GM19239 (cell line): Measurements from ENCODE around the gene CCDC91.
A peak's percentile ranks its signal among the peaks of the same experiment; 100 is the strongest.
"Not testable (repeated sequence)": the region's sequence is repeated elsewhere in the genome, so short reads cannot be mapped to it uniquely, and the experiment has no call there.

ENCODE experiments used
- DNase-seq: peaks from one replicate; pipeline ENCODE4 v3.0.0; 2011; ENCODE audit warnings: low spot score; ENCODE audit not compliant: insufficient read length
- FAIRE-seq: peaks from 2 replicates; lab custom pipeline; 2011; peaks lifted over from hg19 to GRCh38; lab: Jason Lieb, UNC

The CCDC91 gene

GRCh38 chr12:28425526-28425925, 235.3 kb downstream of the CCDC91 start:
- DNase-seq (no peak), FAIRE-seq (peak; percentile 57)

GRCh38 chr12:28427046-28427445, 236.8 kb downstream of the CCDC91 start:
- no peak for DNase-seq
- no peak for FAIRE-seq

GRCh38 chr12:28440081-28440608, 249.9 kb downstream of the CCDC91 start:
- no peak for FAIRE-seq

GRCh38 chr12:28442101-28442500, 251.8 kb downstream of the CCDC91 start:
- no peak for DNase-seq
- no peak for FAIRE-seq

More at GRCh38 chr12:28440081-28440608, 249.9 kb downstream of the CCDC91 start:
- no peak for DNase-seq

- FAIRE-seq, result no peak
- DNase-seq, result no peak
Observed at GRCh38 chr12:28443337-28443736, 253.1 kb downstream of the CCDC91 start.

- no peak for DNase-seq
- FAIRE-seq, result no peak
Observed at GRCh38 chr12:28446031-28446430, 255.8 kb downstream of the CCDC91 start.

GRCh38 chr12:28453686-28454085, 263.4 kb downstream of the CCDC91 start:
- FAIRE-seq, result peak; percentile 21
- no peak for DNase-seq

- DNase-seq (no peak), FAIRE-seq (no peak)
Observed at GRCh38 chr12:28456934-28457710, 266.9 kb downstream of the CCDC91 start.

GRCh38 chr12:28457785-28458184, 267.5 kb downstream of the CCDC91 start:
- no peak for FAIRE-seq

GRCh38 chr12:28459481-28459880, 269.2 kb downstream of the CCDC91 start:
- no peak for FAIRE-seq

More at GRCh38 chr12:28457785-28458184, 267.5 kb downstream of the CCDC91 start:
- DNase-seq, result no peak

GRCh38 chr12:28460420-28461130, 270.3 kb downstream of the CCDC91 start:
- DNase-seq, result no peak
- FAIRE-seq, result no peak

More at GRCh38 chr12:28459481-28459880, 269.2 kb downstream of the CCDC91 start:
- DNase-seq, result no peak

GRCh38 chr12:28463396-28463795, 273.1 kb downstream of the CCDC91 start:
- FAIRE-seq (no peak), DNase-seq (no peak)

- FAIRE-seq, DNase-seq: not testable (repeated sequence)
Observed at GRCh38 chr12:28471762-28472161, 281.5 kb downstream of the CCDC91 start.

GRCh38 chr12:28476206-28476605, 285.9 kb downstream of the CCDC91 start:
- not testable (repeated sequence) for DNase-seq, FAIRE-seq

- not testable (repeated sequence) for DNase-seq, FAIRE-seq
Observed at GRCh38 chr12:28479097-28479496, 288.8 kb downstream of the CCDC91 start.

GRCh38 chr12:28479683-28480082, 289.4 kb downstream of the CCDC91 start:
- no peak for DNase-seq
- FAIRE-seq, result no peak

GRCh38 chr12:28484156-28484555, 293.9 kb downstream of the CCDC91 start:
- FAIRE-seq, result no peak
- DNase-seq, result no peak

- FAIRE-seq (no peak), DNase-seq (no peak)
Observed at GRCh38 chr12:28486521-28486920, 296.3 kb downstream of the CCDC91 start.

- FAIRE-seq, result no peak
Observed at GRCh38 chr12:28489246-28489645, 299.0 kb downstream of the CCDC91 start.

GRCh38 chr12:28497889-28498411, 307.7 kb downstream of the CCDC91 start:
- DNase-seq (no peak), FAIRE-seq (no peak)

More at GRCh38 chr12:28489246-28489645, 299.0 kb downstream of the CCDC91 start:
- no peak for DNase-seq

- DNase-seq (no peak), FAIRE-seq (no peak)
Observed at GRCh38 chr12:28498850-28499249, 308.6 kb downstream of the CCDC91 start.
